Ectodermal cell (in vitro differentiated cells): ENCODE measurements around the gene KCTD2.
"Not testable (repeated sequence)": the region's sequence is repeated elsewhere in the genome, so short reads cannot be mapped to it uniquely, and the experiment has no call there.

Experiments
- H3K27ac ChIP-seq: 2 replicates; pipeline ENCODE4 v1.7.0; 2013; ENCODE audit warnings: mild to moderate bottlenecking, low read depth, low read length; ENCODE audit not compliant: insufficient read depth, poor library complexity, severe bottlenecking
- H3K27me3 ChIP-seq: 2 replicates; pipeline ENCODE4 v1.7.0; 2013; ENCODE audit warnings: mild to moderate bottlenecking, low read length; ENCODE audit not compliant: insufficient read depth, control insufficient read depth, poor library complexity, severe bottlenecking
- H3K36me3 ChIP-seq: one replicate; pipeline ENCODE4 v1.7.0; 2013; ENCODE audit warnings: low read length; ENCODE audit not compliant: control insufficient read depth, insufficient read depth
- H3K4me1 ChIP-seq: one replicate; pipeline ENCODE4 v1.7.0; 2013; ENCODE audit warnings: low read length; ENCODE audit not compliant: control insufficient read depth, insufficient read depth
- H3K4me3 ChIP-seq: 2 replicates; pipeline ENCODE4 v1.7.0; 2013; ENCODE audit warnings: low read depth, low read length, control low read depth; ENCODE audit not compliant: insufficient read depth
- H3K9me3 ChIP-seq: 2 replicates; pipeline ENCODE4 v1.7.0; 2013; ENCODE audit warnings: mild to moderate bottlenecking, low read length, moderate library complexity; ENCODE audit not compliant: control insufficient read depth
- WGBS, 2 experiments: methylation state at CpG; one replicate each; pipeline ENCODE4 v1.1.7; 2013; ENCODE audit warnings: missing lambda C conversion rate in 2 of 2; 5-methylcytosine and 5-hydroxymethylcytosine counted together

The KCTD2 gene

DNA sequence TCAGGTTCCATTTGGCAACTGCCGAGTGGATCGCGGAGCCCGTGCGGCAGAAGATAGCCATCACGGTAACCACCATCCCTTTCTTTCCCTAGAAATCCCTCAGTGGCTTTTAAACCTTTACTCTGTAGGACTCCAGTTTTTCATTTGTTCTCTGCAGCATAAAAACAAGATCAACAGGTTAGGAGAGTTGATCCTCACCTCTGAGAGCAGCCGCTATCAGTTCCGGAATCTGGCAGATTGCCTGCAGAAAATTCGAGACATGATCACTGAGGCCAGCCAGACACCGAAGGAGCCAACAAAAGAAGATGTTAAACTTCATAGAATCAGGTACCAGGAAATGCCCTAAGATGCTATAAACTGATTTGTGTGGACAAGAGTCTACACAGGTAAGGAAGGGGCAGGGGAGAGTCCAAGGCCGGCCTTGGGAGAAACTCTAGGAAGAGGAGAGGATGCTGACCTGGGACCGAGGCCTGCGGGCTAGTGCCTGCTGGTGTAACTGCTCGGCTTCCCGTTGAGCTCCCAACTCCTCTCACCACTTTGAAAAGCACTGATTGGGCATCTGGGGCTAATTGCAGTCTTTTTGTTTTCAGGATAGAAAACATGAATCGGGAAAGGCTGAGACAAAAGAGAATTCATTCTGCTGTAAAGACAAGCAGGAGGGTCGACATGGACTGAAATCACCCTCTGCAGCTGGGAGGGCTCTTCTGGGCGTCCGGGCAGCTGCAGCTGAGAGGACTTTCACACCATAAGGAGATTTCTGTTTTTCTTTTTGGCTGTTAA is 26.5 kb upstream of the KCTD2 start:
- Histone ChIP-seq H3K4me1 (no peaks in the 10 kb centered on the region), H3K36me3 (peaks cover 10% of the 10 kb centered on the region)
- WGBS, 2 experiments, result 95 to 96% methylated on average over 19 of the region's 19 CpGs

DNA sequence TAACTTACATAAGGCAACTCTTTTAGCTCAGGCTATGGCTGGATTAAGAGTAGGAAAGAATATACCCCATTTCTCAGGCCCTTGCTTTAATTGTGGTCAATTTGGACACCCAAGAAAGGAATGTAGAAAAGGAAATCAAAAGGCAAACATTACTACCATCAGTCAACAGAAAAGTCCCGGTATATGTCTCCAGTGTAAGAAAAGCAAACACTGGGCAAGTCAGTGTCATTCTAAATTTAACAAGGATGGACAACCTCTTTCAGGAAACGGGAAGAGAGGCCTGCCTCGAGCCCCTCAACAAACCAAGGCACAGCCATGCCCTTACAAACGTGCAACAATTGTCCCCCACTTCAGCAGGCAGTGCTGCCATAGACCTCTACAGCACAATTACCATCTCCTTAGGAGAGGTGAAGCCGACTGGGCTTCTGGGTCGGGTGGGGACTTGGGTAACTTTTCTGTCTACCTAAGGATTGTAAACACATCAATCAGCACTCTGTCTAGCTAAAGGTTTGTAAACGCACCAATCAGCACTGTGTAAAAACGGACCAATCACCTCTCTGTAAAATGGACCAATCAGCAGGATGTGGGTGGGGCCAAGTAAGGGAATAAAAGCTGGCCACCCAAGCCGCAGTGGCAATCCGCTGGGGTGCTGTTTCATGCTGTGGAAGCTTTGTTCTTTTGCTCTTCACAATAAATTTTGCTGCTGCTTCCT is 22.2 kb upstream of the KCTD2 start:
- no peaks in the 10 kb centered on the region for H3K27me3 ChIP-seq
- WGBS, 2 experiments, result 94 to 96% methylated on average over 10 of the region's 10 CpGs
- no peaks in the 10 kb centered on the region for H3K4me1 ChIP-seq
- no peaks in the 10 kb centered on the region for H3K9me3 ChIP-seq
- no peak overlapping the region for H3K4me3 ChIP-seq
- H3K27ac ChIP-seq, result no peak overlapping the region
- peaks cover 10% of the 10 kb centered on the region for H3K36me3 ChIP-seq

More for the DNA sequence above, 26.5 kb upstream of the KCTD2 start:
- no peak overlapping the region for H3K4me3 ChIP-seq
- no peaks in the 10 kb centered on the region for H3K9me3 ChIP-seq
- H3K27me3 ChIP-seq, result no peaks in the 10 kb centered on the region
- H3K27ac ChIP-seq, result no peak overlapping the region

DNA sequence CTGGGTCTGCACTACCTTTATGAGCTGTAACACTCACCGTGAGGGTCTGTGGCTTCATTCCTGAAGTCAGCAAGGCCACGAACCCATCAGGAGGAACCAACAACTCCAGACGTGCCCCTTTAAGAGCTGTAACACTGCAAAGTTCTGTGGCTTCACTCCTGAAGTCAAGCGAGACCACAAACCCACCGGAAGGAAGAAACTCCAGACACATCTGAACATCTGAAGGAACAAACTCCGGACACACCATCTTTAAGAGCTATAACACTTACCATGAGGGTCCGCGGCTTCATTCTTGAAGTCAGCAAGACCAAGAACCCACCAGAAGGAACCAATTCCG is 21.7 kb upstream of the KCTD2 start:
- not testable (repeated sequence) for H3K4me1 ChIP-seq, H3K9me3 ChIP-seq, H3K27ac ChIP-seq, H3K36me3 ChIP-seq, H3K27me3 ChIP-seq, H3K4me3 ChIP-seq
- WGBS, 2 experiments, result 96 to 97% methylated on average over 9 of the region's 9 CpGs

DNA sequence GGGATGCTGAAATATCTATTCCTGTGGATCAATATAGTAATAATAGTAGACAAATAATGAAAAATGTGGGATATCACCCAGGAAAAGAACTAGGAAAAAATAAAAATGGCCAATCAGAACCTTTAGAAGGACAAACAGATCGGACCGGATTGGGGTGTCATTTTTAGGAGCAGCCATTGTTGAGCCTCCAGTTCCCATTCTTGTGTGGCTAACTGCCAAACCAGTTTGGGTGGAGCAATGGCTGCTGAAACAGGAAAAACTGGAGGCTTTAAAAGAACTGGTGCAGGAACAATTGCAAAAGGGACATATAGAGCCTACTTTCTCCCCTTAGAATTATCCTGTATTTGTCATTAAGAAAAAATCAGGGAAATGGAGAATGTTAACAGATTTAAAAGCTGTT is 20.4 kb upstream of the KCTD2 start:
- 88 to 95% methylated on average over 2 of the region's 2 CpGs for WGBS, 2 experiments
- not testable (repeated sequence) for H3K4me3 ChIP-seq, H3K9me3 ChIP-seq, H3K36me3 ChIP-seq, H3K4me1 ChIP-seq, H3K27ac ChIP-seq, H3K27me3 ChIP-seq

DNA sequence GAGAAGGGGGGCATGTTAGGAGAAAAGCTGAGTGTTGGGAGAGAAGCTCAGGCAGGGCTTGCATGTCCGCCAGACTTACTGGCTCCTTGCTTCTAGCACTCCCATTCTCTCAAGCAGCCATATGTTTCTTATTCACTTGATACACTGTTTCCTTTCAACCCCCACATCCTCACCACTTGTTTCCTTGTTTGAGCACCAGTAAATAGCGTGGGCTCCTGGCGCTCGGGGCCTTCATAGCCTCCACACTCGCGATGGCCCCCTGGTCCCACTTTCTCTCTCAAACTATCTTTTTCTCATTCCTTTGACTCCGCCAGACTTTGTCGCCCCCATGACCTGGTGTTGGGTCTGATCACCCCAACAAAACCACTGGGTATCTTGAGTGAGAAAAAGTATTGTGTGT is 16.9 kb upstream of the KCTD2 start:
- Histone ChIP-seq H3K27ac (no peak overlapping the region), H3K27me3 (no peaks in the 10 kb centered on the region), H3K36me3 (no peaks in the 10 kb centered on the region), H3K4me3 (no peak overlapping the region), H3K4me1 (no peaks in the 10 kb centered on the region), H3K9me3 (peaks cover 2% of the 10 kb centered on the region)
- 90% methylated on average over 8 of the region's 8 CpGs for WGBS, 2 experiments

DNA sequence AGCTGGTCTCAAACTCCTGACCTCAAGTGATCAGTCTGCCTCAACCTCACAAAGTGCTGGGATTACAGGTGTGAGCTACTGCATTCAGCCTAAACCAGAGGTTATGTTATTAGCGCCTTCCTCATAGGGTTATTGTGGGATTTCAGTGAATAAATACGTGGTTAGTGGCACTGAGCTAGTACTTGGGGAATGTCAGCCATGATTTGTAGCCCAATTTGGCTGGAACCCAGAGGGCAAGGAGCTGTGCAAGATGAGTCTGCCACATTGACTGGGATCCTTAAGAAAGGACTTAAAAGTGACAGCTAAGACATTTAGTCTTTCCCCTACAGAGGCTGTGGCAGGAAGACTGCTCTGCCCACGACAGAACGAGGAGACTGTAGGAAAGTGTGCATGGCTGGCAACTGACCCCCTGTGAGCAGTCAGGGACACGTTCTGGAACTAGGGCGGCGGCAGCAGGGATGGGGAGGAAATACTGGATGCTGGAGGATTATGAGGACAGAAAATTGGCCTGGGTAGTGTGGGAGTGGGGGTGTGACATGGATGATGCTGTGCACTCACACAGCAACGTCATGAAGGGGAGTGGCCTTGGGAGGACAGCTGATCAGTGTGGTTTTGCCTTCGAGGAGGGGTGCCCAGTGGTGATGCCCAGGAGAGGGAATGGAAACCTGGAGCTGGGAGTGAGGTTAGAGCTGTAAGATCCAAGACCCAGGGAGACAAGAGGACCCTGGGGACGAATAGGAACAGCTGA is 14.9 kb upstream of the KCTD2 start:
- WGBS, 2 experiments, result 68 to 75% methylated on average over 10 of the region's 10 CpGs
- no peaks in the 10 kb centered on the region for H3K36me3 ChIP-seq
- H3K27ac ChIP-seq, result no peak overlapping the region
- H3K27me3 ChIP-seq, result no peaks in the 10 kb centered on the region
- no peak overlapping the region for H3K4me3 ChIP-seq
- H3K4me1 ChIP-seq, result no peaks in the 10 kb centered on the region
- peaks cover 2% of the 10 kb centered on the region for H3K9me3 ChIP-seq

DNA sequence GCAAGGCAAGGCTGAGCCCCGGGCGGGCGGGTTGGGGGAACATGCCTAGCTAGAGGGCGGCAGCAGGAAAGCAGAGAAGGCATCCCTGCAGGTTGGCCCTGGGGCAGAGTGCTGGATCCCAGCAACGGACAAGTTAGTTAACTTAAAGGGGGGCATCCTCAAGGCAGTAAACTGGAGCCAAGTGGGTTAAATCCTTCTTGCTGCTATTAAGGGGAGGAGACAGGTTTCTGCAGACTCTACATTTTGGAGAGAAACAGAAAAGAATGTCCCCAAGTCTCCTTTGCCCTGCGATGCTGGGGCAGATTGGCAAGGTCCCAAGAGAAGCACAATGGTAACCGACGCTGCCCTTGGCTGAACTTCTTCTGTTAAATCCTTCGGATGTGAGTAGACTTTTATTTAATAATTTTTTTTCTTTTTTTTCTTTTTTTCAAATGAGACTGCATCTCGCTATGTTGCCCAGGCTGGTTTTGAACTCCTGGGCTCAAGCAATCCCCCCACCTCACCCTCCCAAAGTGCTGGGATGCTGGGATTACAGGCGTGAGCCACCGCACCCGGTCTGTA is 14.2 kb upstream of the KCTD2 start:
- Histone ChIP-seq H3K36me3 (no peaks in the 10 kb centered on the region), H3K9me3 (peaks cover 2% of the 10 kb centered on the region), H3K27ac (no peak overlapping the region), H3K4me1 (no peaks in the 10 kb centered on the region), H3K4me3 (peak overlapping the region; percentile 100), H3K27me3 (no peaks in the 10 kb centered on the region)
- whole genome bisulfite sequencing, 2 experiments, result 50 to 51% methylated on average over 11 to 13 of the region's 13 CpGs

DNA sequence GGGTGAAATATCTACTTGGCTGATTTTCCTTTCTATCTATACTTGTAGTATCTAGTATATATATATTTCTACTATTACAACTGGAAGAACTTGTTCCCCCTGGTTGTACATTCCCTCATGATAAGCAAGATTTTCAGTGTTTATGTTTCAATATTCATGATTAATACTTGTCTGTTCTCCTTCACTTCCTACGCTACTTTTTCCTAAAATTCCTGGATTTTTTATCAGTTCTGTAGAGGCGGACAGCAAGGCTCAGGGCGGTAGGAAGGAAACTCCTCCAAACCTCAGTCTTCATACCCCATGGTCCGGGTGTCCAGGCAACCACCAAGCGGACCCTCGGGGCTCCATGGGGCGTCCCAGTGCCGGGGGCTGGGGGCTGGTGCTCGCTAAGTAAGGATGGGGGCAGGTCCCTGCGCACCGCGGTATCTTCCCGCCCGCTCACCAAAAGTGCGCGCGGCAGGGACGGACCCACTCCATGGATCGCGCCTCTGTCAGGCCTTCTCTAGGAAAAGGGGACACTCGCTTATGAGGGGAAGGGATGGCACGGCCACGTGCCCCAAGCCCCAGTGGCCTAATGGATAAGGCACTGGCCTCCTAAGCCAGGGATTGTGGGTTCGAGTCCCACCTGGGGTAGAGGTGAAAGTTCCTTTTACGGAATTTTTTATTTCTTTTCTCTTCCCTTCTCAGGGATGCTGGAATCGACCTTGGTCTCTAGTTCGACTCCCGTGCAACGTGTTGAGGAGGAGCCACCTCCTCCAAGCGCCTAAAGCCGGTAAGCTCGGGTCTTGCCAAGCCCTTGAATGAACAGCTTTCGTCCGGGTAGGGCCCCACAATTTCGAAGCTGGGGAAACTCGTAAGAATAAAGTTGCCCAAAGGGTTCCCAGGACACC is 13.4 kb upstream of the KCTD2 start:
- H3K36me3 ChIP-seq, result peaks cover 3% of the 10 kb centered on the region
- peak overlapping the region; percentile 84 for H3K27ac ChIP-seq
- H3K4me1 ChIP-seq, result no peaks in the 10 kb centered on the region
- WGBS, 2 experiments, result 1% methylated on average over 36 of the region's 36 CpGs
- H3K4me3 ChIP-seq, result peak overlapping the region; percentile 100
- peaks cover 2% of the 10 kb centered on the region for H3K9me3 ChIP-seq
- H3K27me3 ChIP-seq, result no peaks in the 10 kb centered on the region

DNA sequence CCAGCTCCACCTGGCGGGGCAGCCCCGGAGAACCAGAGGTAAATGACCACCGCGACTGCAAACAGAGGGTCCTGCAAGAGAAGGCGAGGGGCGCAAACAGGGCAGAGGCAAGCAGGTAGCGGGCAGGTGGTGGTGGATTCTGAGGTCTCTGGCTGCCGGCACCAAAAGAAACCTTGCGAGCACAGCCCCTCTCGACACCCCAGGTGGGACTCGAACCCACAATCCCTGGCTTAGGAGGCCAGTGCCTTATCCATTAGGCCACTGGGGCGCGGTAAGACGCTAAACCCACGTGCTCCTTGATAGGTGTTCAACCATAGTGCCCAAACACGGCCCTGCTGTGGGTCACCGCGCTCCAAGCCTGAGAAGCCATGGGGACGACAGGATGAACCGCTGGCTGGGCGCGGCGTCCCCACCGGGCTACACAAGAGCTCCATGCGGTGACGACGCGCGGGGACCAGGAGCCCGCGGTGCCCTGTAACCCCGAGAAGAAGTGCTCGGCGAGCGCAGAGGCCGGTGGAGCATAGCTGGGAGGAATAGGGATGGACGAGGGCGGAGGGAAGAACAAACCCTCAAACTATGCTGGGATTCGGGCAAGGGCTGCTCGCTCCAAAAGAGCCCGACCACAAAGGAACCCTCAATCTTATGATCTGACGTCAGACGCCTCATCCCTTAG is 12.7 kb upstream of the KCTD2 start:
- H3K9me3 ChIP-seq, result peaks cover 2% of the 10 kb centered on the region
- 1% methylated on average over 43 of the region's 43 CpGs for WGBS, 2 experiments

More for the DNA sequence above, 12.7 kb upstream of the KCTD2 start:
- H3K4me1 ChIP-seq, result no peaks in the 10 kb centered on the region
- H3K27me3 ChIP-seq, result no peaks in the 10 kb centered on the region
- H3K4me3 ChIP-seq, result peak overlapping the region; percentile 100
- peaks cover 5% of the 10 kb centered on the region for H3K36me3 ChIP-seq
- peak overlapping the region; percentile 94 for H3K27ac ChIP-seq
